GM18507 (cell line): ENCODE data around the gene UBASH3A.
"Not testable (repeated sequence)": the region's sequence is repeated elsewhere in the genome, so short reads cannot be mapped to it uniquely, and the experiment has no call there.

Source experiments
- DNase-seq: peaks from one replicate; pipeline ENCODE4 v3.0.0; 2011; ENCODE audit warnings: low read depth; ENCODE audit not compliant: insufficient read length; ENCODE audit errors: extremely low spot score
- FAIRE-seq: peaks from 2 replicates; lab custom pipeline; 2011; peaks lifted over from hg19 to GRCh38; lab: Jason Lieb, UNC

UBASH3A gene

DNA sequence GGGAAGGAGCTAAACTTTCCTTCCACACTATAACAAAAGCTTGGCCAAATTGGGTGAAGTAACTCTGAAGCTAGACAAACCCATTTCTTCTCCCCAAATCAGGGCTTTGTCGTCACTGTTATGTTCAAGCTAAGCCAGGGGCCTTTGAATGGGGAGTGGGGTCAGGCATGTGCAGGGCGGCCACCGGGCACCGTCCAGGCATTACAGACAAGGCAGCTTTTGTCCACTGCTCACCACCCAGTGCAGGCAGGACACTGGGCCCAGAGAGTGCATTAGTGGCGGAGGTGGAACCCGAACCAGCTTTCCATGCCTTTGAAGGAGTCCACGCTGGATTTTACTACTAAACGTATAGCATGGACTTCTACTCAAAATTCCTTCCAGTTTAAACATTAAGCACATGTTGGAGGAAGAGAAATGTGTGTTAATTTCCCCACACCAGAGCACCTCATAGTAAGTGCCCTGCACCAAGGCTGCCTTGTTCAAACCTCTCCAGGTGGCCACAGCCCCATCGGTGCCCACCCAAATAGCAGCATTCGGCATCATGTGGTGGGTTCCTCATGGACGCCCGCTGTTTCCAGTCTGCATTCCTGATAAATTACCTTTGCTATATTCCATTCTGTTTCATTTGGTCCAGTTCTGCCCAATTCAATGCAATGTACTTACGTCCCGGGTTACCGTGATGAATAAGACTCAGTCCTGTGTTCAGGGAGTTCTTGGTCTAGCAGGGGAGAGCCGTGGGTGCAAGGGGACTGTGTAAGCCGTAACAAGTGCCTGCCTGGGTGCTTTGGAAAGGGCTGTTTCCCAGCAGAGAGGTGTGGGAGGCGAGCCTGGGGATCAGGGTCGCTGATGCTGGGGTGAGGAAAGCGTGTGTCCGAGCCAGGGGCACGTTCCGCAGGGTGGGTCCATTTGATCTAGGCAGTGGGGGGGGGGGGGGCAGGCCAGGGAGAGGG is 1.6 kb downstream of the UBASH3A start:
- DNase-seq (no peak), FAIRE-seq (no peak)

DNA sequence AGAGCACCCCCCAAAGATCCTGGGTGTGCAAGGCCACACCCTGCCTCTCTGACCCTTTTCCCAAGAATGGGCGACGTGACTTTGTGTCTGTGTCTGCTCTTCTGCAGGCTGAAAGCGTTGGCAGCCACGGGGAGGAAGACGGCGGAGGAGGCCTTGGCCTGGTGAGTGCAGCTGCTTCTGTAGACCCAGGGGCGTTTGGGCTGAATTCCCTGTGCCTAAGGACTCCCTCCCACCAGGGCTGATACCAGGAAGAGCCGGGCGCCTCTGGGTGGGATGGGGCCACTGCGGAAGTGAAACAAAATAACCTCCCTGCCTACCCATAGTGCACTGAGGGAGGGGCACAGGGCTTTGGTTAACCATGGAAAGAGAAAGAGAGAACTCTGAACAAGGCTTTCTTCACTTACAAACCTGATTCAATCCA is 2.5 kb downstream of the UBASH3A start:
- no peak for FAIRE-seq

GRCh38 chr21:42406866-42407265 is 3.2 kb downstream of the UBASH3A start:
- DNase-seq (no peak), FAIRE-seq (no peak)

More for the DNA sequence above, 2.5 kb downstream of the UBASH3A start:
- DNase-seq = no peak

- no peak for DNase-seq
- FAIRE-seq = no peak
These were observed 3.8 kb downstream of the UBASH3A start for GRCh38 chr21:42407476-42407875.

DNA sequence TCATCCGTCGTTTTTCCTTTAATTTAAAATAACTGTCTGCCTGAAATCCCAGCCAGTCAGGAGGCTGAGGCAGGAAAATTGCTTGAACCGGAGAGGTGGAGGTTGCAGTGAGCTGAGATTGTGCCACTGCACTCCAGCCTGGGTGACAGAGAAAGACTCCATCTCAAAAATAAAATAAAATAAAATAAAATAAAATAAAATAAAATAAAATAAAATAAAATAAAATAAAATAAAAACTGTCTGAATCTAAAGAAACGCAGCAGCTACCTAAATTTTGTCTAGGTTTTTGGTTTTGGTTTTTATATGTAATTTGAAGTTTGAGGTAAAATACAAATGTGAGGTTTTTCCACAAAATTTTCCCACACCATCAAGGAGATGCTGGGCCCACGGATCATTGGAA is 5.0 kb downstream of the UBASH3A start:
- DNase-seq, FAIRE-seq: not testable (repeated sequence)

- DNase-seq (no peak), FAIRE-seq (no peak)
These were observed 5.7 kb downstream of the UBASH3A start for GRCh38 chr21:42409366-42409765.

GRCh38 chr21:42411197-42411869 is 7.6 kb downstream of the UBASH3A start:
- DNase-seq = no peak
- FAIRE-seq = no peak

- no peak for FAIRE-seq
- DNase-seq = no peak
These were observed 8.4 kb downstream of the UBASH3A start for GRCh38 chr21:42411891-42412635.

DNA sequence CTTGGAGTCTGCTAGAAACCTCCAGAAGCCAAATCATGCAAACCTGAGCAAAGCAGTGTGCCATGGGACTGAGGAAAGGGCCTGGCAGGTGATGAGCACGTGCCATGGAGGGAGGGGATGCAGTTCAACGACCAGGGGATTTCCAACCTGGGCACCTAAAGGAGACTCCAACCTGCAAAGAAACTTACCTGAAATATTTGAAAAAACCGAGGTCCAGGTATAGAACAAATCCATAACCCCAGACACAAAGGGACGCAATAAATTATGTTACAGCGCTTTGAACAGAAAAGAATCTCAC is 8.9 kb downstream of the UBASH3A start:
- no peak for DNase-seq

DNA sequence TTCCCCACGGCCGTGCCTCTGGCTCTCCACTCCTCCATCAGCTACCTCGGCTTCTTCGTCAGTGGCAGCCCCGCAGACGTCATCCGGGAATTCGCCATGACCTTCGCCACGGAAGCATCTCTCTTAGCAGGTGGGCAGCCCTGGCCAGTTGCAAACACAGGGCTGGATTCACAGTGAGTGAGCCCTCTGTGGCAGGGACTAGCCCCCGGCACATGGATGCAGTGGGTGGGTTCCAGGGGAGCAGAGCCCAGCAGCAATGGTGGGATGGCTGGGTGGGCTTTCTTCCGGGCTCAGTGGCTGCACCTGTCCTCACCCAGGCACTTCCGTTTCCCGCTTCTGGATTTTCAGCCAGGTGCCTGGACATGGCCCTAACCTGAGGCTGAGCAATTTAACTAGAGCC is 9.4 kb downstream of the UBASH3A start:
- DNase-seq (no peak), FAIRE-seq (no peak)

More for the DNA sequence above, 8.9 kb downstream of the UBASH3A start:
- FAIRE-seq = no peak

DNA sequence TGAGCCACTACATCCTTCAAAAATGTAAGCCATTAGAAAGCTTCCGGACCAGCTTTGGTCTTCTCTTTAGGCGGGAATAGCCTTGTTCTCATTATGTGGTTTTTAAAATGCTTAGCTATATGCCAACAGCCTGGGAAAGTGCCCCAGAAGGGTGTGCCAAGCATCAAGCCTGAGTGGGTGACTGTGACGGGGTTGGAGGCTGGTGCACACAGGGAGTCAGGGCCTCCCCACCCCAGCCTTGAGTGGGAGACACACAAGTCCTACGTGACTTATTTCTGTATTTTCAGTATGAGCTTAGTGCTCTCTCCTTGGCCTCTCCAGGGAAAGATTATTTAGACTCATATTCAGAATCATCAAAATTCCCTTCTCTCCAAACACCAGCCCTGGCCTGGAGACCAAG is 9.8 kb downstream of the UBASH3A start:
- DNase-seq (no peak), FAIRE-seq (no peak)

GRCh38 chr21:42414066-42414465 is 10.4 kb downstream of the UBASH3A start:
- FAIRE-seq (no peak), DNase-seq (no peak)

GRCh38 chr21:42414553-42414927 is 10.8 kb downstream of the UBASH3A start:
- DNase-seq = no peak
- FAIRE-seq = no peak

GRCh38 chr21:42414928-42415769 is 11.4 kb downstream of the UBASH3A start:
- DNase-seq = peak; percentile 73
- peak; percentile 96 for FAIRE-seq

DNA sequence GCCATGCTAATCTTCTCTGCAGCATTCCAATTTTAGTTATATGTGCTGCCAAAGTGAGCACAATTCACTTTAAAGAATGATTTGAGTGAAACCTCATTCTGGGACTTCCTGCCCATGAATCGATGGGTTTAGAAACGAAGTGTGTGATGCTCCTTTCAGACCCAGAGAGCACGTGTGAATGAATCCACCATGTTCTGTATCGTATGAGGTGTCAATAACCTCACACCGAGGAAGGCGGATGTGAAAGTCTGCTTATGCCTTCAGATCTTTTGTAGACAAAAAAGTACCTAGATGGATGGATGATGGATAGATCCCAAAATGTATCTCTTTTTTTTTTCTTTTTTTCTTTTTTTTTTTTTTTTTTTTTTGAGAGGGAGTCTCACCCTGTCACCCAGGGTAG is 13.8 kb downstream of the UBASH3A start:
- FAIRE-seq = peak; percentile 77
- DNase-seq = no peak

DNA sequence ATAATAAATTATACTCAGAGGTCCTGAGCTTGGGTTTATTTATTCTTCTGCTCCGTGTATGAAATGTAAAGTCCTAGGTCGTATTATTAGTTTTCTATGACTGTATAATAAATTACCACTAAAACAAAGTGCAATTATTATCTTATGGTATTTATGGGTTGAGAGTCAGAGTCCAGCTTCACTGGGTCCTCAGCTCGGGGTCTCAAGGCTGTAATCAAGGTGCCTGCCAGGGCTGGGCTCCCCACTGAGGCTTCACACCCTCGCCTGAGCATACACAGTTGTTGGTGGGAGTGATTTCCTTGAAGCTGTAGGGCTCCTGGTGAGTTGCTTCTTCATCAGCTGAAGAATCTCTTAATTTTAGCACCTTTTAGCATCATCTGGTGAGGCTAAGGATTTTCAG is 15.2 kb downstream of the UBASH3A start:
- FAIRE-seq (no peak), DNase-seq (no peak)

GRCh38 chr21:42419845-42420244 is 16.1 kb downstream of the UBASH3A start:
- DNase-seq (no peak), FAIRE-seq (no peak)

- no peak for DNase-seq
- FAIRE-seq = no peak
These were observed 17.5 kb downstream of the UBASH3A start for GRCh38 chr21:42421018-42421793.

DNA sequence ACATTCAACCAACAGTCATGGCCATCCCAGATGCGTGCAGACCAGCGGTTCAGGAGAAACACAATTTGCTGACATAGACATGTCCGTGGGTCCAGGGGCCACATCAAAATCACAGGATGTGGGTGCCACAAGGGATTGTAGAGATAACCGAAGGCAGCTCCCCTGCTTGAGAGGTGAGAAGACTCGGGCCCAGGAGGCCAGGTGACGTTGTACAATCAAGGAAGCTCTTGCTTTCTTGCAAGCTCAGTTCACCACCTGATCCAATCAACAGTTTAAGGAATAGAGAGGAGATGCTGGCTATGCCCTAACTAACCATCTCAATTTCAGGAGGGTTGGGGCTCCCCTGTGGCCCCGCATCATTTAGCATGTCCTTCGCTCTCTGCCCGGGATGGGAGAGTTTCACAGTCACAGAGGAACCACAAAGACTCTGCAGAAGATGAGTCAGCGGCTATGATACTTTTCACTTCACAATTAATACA is 19.5 kb downstream of the UBASH3A start:
- DNase-seq (no peak), FAIRE-seq (peak; percentile 69)
